Smooth muscle cell (in vitro differentiated cells): ENCODE results near the gene RFNG. TPM values are rescaled to one million over a fixed set of nuclear protein-coding genes. Genes with fewer than 3 reads are reported as not detected.

Experiments
- DNase-seq: peaks from one replicate; lab custom pipeline; 2025; ENCODE audit not compliant: unreplicated experiment; lab: John Stamatoyannopoulos, UW
- H2AFZ ChIP-seq: fragments of 200-600 bp; sonication (generic); 2 replicates; pipeline ENCODE4 v1.6.0; 2016; ENCODE audit warnings: antibody characterized with exemption, low read depth, mild to moderate bottlenecking
- H3F3A ChIP-seq: fragments of 200-600 bp; sonication (generic); 2 replicates; pipeline ENCODE4 v1.6.0; 2017; ENCODE audit warnings: antibody characterized with exemption, low read depth
- H3K27ac ChIP-seq: fragments of 200-600 bp; sonication (generic); 2 replicates; pipeline ENCODE4 v1.5.1; 2016; ENCODE audit warnings: low read depth, mild to moderate bottlenecking
- H3K27me3 ChIP-seq: fragments of 200-600 bp; sonication (generic); 2 replicates; pipeline ENCODE4 v1.6.1; 2016; ENCODE audit warnings: low read depth, mild to moderate bottlenecking
- H3K36me3 ChIP-seq: fragments of 200-600 bp; sonication (generic); 2 replicates; pipeline ENCODE4 v1.5.1; 2016; ENCODE audit warnings: low read depth
- H3K4me1 ChIP-seq: fragments of 200-600 bp; sonication (generic); 2 replicates; pipeline ENCODE4 v1.5.1; 2016; ENCODE audit warnings: low read depth
- H3K4me2 ChIP-seq: fragments of 200-600 bp; sonication (generic); 2 replicates; pipeline ENCODE4 v1.6.0; 2016; ENCODE audit warnings: mild to moderate bottlenecking
- H3K4me3 ChIP-seq: fragments of 200-600 bp; sonication (generic); 2 replicates; pipeline ENCODE4 v1.5.1; 2016; ENCODE audit warnings: mild to moderate bottlenecking
- H3K79me2 ChIP-seq: fragments of 200-600 bp; sonication (generic); 2 replicates; pipeline ENCODE4 v1.6.0; 2016; ENCODE audit warnings: low read depth, mild to moderate bottlenecking
- H3K9ac ChIP-seq: fragments of 200-600 bp; sonication (generic); 2 replicates; pipeline ENCODE4 v1.6.0; 2016; ENCODE audit warnings: low read depth
- H3K9me3 ChIP-seq: fragments of 200-600 bp; sonication (generic); replicated peaks from 2 replicates; pipeline ENCODE4 v1.5.1; 2016; ENCODE audit warnings: low read depth
- H4K20me1 ChIP-seq: fragments of 200-600 bp; sonication (generic); 2 replicates; pipeline ENCODE4 v1.6.0; 2016; ENCODE audit warnings: low read depth
- CTCF ChIP-seq: fragments of 200-600 bp; sonication (generic); IDR thresholded peaks from 2 replicates; pipeline ENCODE4 v1.5.1; 2017; ENCODE audit warnings: borderline replicate concordance, mild to moderate bottlenecking, antibody characterized with exemption; ENCODE audit not compliant: insufficient read depth, poor library complexity, severe bottlenecking
- WGBS: methylation state at CpG from one replicate; pipeline ENCODE4 v1.1.7; 2016; ENCODE audit warnings: low lambda C conversion rate; 5-methylcytosine and 5-hydroxymethylcytosine counted together
- polyA plus RNA-seq: library from polyadenylated mRNA; unstranded; fragments of >200 nt; fragmentation: Nextera tagmentation; extraction: Ambion mirVana; gene quantifications from 2 replicates; pipeline ENCODE4 v1.2.1, GENCODE V29; 2016
- total RNA-seq: library from RNA; depleted of rRNA; stranded (reverse); fragments of >200 nt; gene quantifications from 2 replicates; pipeline ENCODE4 v1.2.3, GENCODE V29; 2014

Gene RFNG
- total and polyA plus RNA-seq, 2 experiments from 2014 or later: 27.1 to 54.9 TPM

- no peak for DNase-seq
- Histone ChIP-seq H3K9me3 (no peaks in the 10 kb centered on the region), H2AFZ (no peak overlapping the region), H3F3A (peaks cover 6% of the 10 kb centered on the region), H4K20me1 (no peaks in the 10 kb centered on the region), H3K9ac (no peak overlapping the region), H3K4me1 (peaks cover 6% of the 10 kb centered on the region), H3K36me3 (no peaks in the 10 kb centered on the region), H3K79me2 (no peaks in the 10 kb centered on the region), H3K4me3 (peak overlapping the region; percentile 60), H3K27me3 (no peaks in the 10 kb centered on the region), H3K4me2 (peak overlapping the region; percentile 94), H3K27ac (no peak overlapping the region)
- 23% methylated on average over 10 of the region's 10 CpGs for WGBS
- no peak for TF ChIP-seq CTCF
Observed at GRCh38 chr17:82037889-82038195, 13.8 kb downstream of the RFNG start.

DNA sequence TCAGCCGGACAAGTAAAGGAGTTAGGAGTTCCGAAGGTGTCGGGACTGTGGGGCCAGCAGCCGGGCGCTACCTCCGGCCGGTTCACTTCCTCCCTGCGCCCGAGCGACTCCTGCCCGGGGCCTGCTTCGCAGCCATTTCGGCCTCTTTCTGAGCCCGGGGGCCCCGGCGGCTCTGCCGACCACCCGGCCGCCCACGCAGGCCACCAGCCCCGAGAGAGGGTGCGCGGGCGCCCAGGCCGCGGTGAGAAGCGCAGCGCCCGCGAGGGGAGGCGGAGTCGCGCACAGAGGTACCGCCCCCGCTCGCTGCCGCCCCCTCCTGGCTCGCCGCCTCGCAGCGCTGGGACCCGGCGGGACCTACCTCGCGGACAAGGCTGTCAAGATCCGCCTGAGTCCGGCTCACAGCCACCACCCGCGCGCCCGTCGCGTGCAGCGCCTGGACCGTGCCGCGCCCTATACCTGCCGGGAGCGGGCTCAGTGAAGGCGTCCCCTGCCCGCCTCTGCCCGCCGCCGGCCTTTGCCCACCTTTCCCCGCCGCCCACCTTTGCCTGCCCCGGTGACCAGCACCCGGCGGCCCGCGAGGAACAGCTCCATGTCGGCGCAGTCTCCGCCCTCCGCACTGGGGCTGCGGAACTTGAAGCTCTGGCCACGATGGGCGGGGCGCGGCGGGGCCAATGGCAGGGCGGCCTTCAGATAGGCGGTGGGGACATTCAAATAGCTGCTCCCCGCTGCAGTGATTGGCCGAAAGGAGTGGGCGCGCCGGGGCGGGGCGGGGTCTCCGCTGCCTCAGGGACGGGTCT is 14.3 kb downstream of the RFNG start, which contains the start of gene DCXR:
DCXR (minus strand) TSS at position 606 of the 797 bp plus-strand sequence; CDS start at position 591, 15 bp downstream.
- no peaks in the 10 kb centered on the region for H3K36me3 ChIP-seq
- H3K4me2 ChIP-seq: peak within 1 kb of the TSS; percentile 94
- H3K79me2 ChIP-seq: no peaks in the 10 kb centered on the region
- H3K9ac ChIP-seq: peak within 1 kb of the TSS; percentile 52
- no peaks in the 10 kb centered on the region for H3K27me3 ChIP-seq
- H3K9me3 ChIP-seq: no peaks in the 10 kb centered on the region
- TF ChIP-seq CTCF: peak; percentile 79
- H3K4me1 ChIP-seq: peaks cover 6% of the 10 kb centered on the region
- 1% methylated on average over 53 of the region's 92 CpGs for WGBS
- peak; percentile 96 for DNase-seq
- H2AFZ ChIP-seq: peak within 1 kb of the TSS; percentile 86
- peak within 1 kb of the TSS; percentile 60 for H3K4me3 ChIP-seq
- peaks cover 6% of the 10 kb centered on the region for H3F3A ChIP-seq
- peak within 1 kb of the TSS; percentile 44 for H3K27ac ChIP-seq
- H4K20me1 ChIP-seq: no peaks in the 10 kb centered on the region

- DNase-seq: no peak
- Histone ChIP-seq H3K9me3 (no peaks in the 10 kb centered on the region), H3K27me3 (no peaks in the 10 kb centered on the region), H3K27ac (peak overlapping the region; percentile 44), H3K4me2 (peak overlapping the region; percentile 94), H3K9ac (peak overlapping the region; percentile 52), H3K4me3 (peak overlapping the region; percentile 60), H2AFZ (peak overlapping the region; percentile 86), H3F3A (peaks cover 6% of the 10 kb centered on the region), H3K4me1 (peaks cover 6% of the 10 kb centered on the region), H3K79me2 (no peaks in the 10 kb centered on the region), H4K20me1 (no peaks in the 10 kb centered on the region), H3K36me3 (no peaks in the 10 kb centered on the region)
- no peak for TF ChIP-seq CTCF
- 54% methylated on average over 23 of the region's 23 CpGs for WGBS
Observed at GRCh38 chr17:82036634-82037091, 14.9 kb downstream of the RFNG start.
